GM23248 (cell line): ENCODE results near the gene LNX2. TPM values are rescaled to one million over a fixed set of nuclear protein-coding genes. Genes with fewer than 3 reads are reported as not detected.

Experiments used
- DNase-seq: peaks from one replicate; pipeline ENCODE4 v3.0.0-alpha.2; 2015
- H2AFZ ChIP-seq: fragments of 200-600 bp; sonication (generic); 2 replicates; pipeline ENCODE4 v1.6.1; 2016; ENCODE audit warnings: antibody characterized with exemption
- H3F3A ChIP-seq: fragments of 200-600 bp; sonication (generic); 2 replicates; pipeline ENCODE4 v1.6.1; 2016; ENCODE audit warnings: mild to moderate bottlenecking, antibody characterized with exemption, mixed run types; ENCODE audit not compliant: insufficient read depth
- H3K27ac ChIP-seq: fragments of 200-600 bp; sonication (generic); 2 replicates; pipeline ENCODE4 v1.5.1; 2016; ENCODE audit warnings: mild to moderate bottlenecking
- H3K27me3 ChIP-seq: fragments of 200-600 bp; sonication (generic); replicated peaks from 2 replicates; pipeline ENCODE4 v1.6.1; 2016; ENCODE audit warnings: mild to moderate bottlenecking; ENCODE audit not compliant: insufficient read depth
- H3K36me3 ChIP-seq: fragments of 200-600 bp; sonication (generic); 2 replicates; pipeline ENCODE4 v1.6.1; 2016; ENCODE audit warnings: low read depth, mild to moderate bottlenecking
- H3K4me1 ChIP-seq: fragments of 200-600 bp; sonication (generic); 2 replicates; pipeline ENCODE4 v1.6.1; 2016; ENCODE audit warnings: mild to moderate bottlenecking; ENCODE audit not compliant: insufficient read depth
- H3K4me2 ChIP-seq: fragments of 200-600 bp; sonication (generic); one replicate; pipeline ENCODE4 v1.6.1; 2016; ENCODE audit warnings: mild to moderate bottlenecking; ENCODE audit not compliant: unreplicated experiment
- H3K4me3 ChIP-seq: fragments of 200-600 bp; sonication (generic); 2 replicates; pipeline ENCODE4 v1.5.1; 2016; ENCODE audit warnings: mild to moderate bottlenecking
- H3K79me2 ChIP-seq: fragments of 200-600 bp; sonication (generic); 2 replicates; pipeline ENCODE4 v1.6.1; 2016; ENCODE audit warnings: mild to moderate bottlenecking; ENCODE audit not compliant: insufficient read depth
- H3K9ac ChIP-seq: fragments of 200-600 bp; sonication (generic); 2 replicates; pipeline ENCODE4 v1.6.1; 2016; ENCODE audit warnings: mild to moderate bottlenecking
- H3K9me2 ChIP-seq: fragments of 200-600 bp; sonication (generic); 2 replicates; pipeline ENCODE4 v1.6.1; 2016; ENCODE audit warnings: mixed run types, mild to moderate bottlenecking, moderate library complexity; ENCODE audit not compliant: insufficient read depth
- H3K9me3 ChIP-seq: fragments of 200-600 bp; sonication (generic); one replicate; pipeline ENCODE4 v1.6.1; 2017; ENCODE audit warnings: low read depth
- H4K20me1 ChIP-seq: fragments of 200-600 bp; sonication (generic); 2 replicates; pipeline ENCODE4 v1.6.0; 2016; ENCODE audit not compliant: insufficient read depth
- EZH2 ChIP-seq: fragments of 200-600 bp; sonication (generic); IDR thresholded peaks from 2 replicates; pipeline ENCODE4 v1.6.1; 2018; ENCODE audit warnings: antibody characterized with exemption, mild to moderate bottlenecking; ENCODE audit not compliant: insufficient read depth, poor library complexity, severe bottlenecking
- EZH2phosphoT487 ChIP-seq: fragments of 200-600 bp; sonication (generic); IDR thresholded peaks from 2 replicates; pipeline ENCODE4 v1.6.1; 2018; ENCODE audit warnings: antibody characterized with exemption, moderate library complexity, mild to moderate bottlenecking, low read depth; ENCODE audit not compliant: insufficient read depth
- WGBS, 2 experiments: methylation state at CpG; one replicate each; pipeline ENCODE4 v1.1.6; 2015 to 2017; ENCODE audit warnings: low lambda C conversion rate in 2 of 2, low coverage in 1 of 2; ENCODE audit errors: missing lambda C conversion rate in 2 of 2; 5-methylcytosine and 5-hydroxymethylcytosine counted together
- in situ Hi-C: fragments of 300-500 bp; cut with MboI; formaldehyde crosslinking; loops from 2 replicates; pipeline ENCODE4 v1.15.0; 2020
- polyA plus RNA-seq: library from polyadenylated mRNA; unstranded; fragments of >200 nt; fragmentation: Nextera tagmentation; extraction: Ambion mirVana; gene quantifications from 2 replicates; pipeline ENCODE4 v1.2.1, GENCODE V29; 2016
- total RNA-seq: library from RNA; depleted of rRNA; stranded (reverse); fragments of >200 nt; shearing (Covaris generic); gene quantifications from 2 replicates; pipeline ENCODE4 v1.2.3, GENCODE V29; 2014

LNX2 gene
- total and polyA plus RNA-seq, 2 experiments from 2014 or later: 2.0 to 2.6 TPM

GRCh38 chr13:27504868-27505194 lies 115.5 kb downstream of the LNX2 start:
- 44 to 54% methylated on average over 5 of the region's 5 CpGs for WGBS, 2 experiments
- in situ Hi-C loops: no loop called here
- H3K4me1 ChIP-seq: no peaks in the 10 kb centered on the region
- H3K4me3 ChIP-seq: no peak overlapping the region
- H3K27me3 ChIP-seq: peaks cover 36% of the 10 kb centered on the region; the same call in 1 of the 2 replicates
- no peaks in the 10 kb centered on the region for H3K9me3 ChIP-seq
- DNase-seq: no peak
- no peaks in the 10 kb centered on the region for H3K79me2 ChIP-seq
- H4K20me1 ChIP-seq: no peaks in the 10 kb centered on the region
- no peaks in the 10 kb centered on the region for H3F3A ChIP-seq
- no peaks in the 10 kb centered on the region for H3K36me3 ChIP-seq
- no peak overlapping the region for H3K9ac ChIP-seq
- no peak overlapping the region for H2AFZ ChIP-seq
- no peak overlapping the region for H3K27ac ChIP-seq
- H3K9me2 ChIP-seq: no peaks in the 10 kb centered on the region
- TF ChIP-seq EZH2phosphoT487 (no peak), EZH2 (no peak)
- no peak overlapping the region for H3K4me2 ChIP-seq

- H3K27ac ChIP-seq: no peak overlapping the region
- H4K20me1 ChIP-seq: no peaks in the 10 kb centered on the region
- in situ Hi-C loops: no loop called here
- WGBS, 2 experiments: 47 to 51% methylated on average over 12 of the region's 12 CpGs
- H3K9me3 ChIP-seq: no peaks in the 10 kb centered on the region
- no peak overlapping the region for H3K9ac ChIP-seq
- peaks cover 33% of the 10 kb centered on the region; the same call in 1 of the 2 replicates for H3K27me3 ChIP-seq
- H2AFZ ChIP-seq: no peak overlapping the region
- H3K9me2 ChIP-seq: no peaks in the 10 kb centered on the region
- no peak overlapping the region for H3K4me2 ChIP-seq
- H3F3A ChIP-seq: no peaks in the 10 kb centered on the region
- no peaks in the 10 kb centered on the region for H3K4me1 ChIP-seq
- no peak overlapping the region for H3K4me3 ChIP-seq
- DNase-seq: no peak
- H3K79me2 ChIP-seq: no peaks in the 10 kb centered on the region
- H3K36me3 ChIP-seq: no peaks in the 10 kb centered on the region
- TF ChIP-seq EZH2phosphoT487 (no peak), EZH2 (no peak)
These were observed 116.0 kb downstream of the LNX2 start for GRCh38 chr13:27504128-27504867.

- TF ChIP-seq EZH2 (no peak), EZH2phosphoT487 (no peak)
These were observed 119.4 kb downstream of the LNX2 start for GRCh38 chr13:27500806-27501534.

GRCh38 chr13:27497563-27498230 lies 122.6 kb downstream of the LNX2 start:
- H2AFZ ChIP-seq: no peak overlapping the region
- H3K36me3 ChIP-seq: no peaks in the 10 kb centered on the region
- H3K4me3 ChIP-seq: no peak overlapping the region
- H3K27me3 ChIP-seq: 0 out of 2 replicates have a peak, but pooled peaks cover 6% of the 10 kb centered on the region
- H4K20me1 ChIP-seq: no peaks in the 10 kb centered on the region
- H3F3A ChIP-seq: no peaks in the 10 kb centered on the region
- no peak overlapping the region for H3K27ac ChIP-seq
- H3K9ac ChIP-seq: no peak overlapping the region
- H3K4me1 ChIP-seq: no peaks in the 10 kb centered on the region
- H3K4me2 ChIP-seq: no peak overlapping the region
- no peak for TF ChIP-seq EZH2
- TF ChIP-seq EZH2phosphoT487: no peak
- no peaks in the 10 kb centered on the region for H3K9me3 ChIP-seq
- H3K79me2 ChIP-seq: no peaks in the 10 kb centered on the region
- in situ Hi-C loops: no loop called here
- no peak for DNase-seq
- WGBS, 2 experiments: 64% methylated on average over 11 of the region's 11 CpGs
- H3K9me2 ChIP-seq: no peaks in the 10 kb centered on the region

More at GRCh38 chr13:27500806-27501534, 119.4 kb downstream of the LNX2 start:
- Histone ChIP-seq H3K36me3 (no peaks in the 10 kb centered on the region), H3K4me3 (no peak overlapping the region), H3K27me3 (0 out of 2 replicates have a peak, but pooled peaks cover 22% of the 10 kb centered on the region), H3K4me1 (no peaks in the 10 kb centered on the region), H3K9me2 (no peaks in the 10 kb centered on the region), H3K9ac (no peak overlapping the region), H4K20me1 (no peaks in the 10 kb centered on the region), H3F3A (no peaks in the 10 kb centered on the region), H3K27ac (no peak overlapping the region), H3K79me2 (no peaks in the 10 kb centered on the region), H3K9me3 (no peaks in the 10 kb centered on the region), H2AFZ (no peak overlapping the region), H3K4me2 (no peak overlapping the region)
- in situ Hi-C loops: no loop called here
- DNase-seq: no peak
- WGBS, 2 experiments: 67 to 70% methylated on average over 13 of the region's 13 CpGs
